NK-92 (cell line): ENCODE measurements around the gene TTC23.

Source experiments
- DNase-seq: peaks from one replicate; lab custom pipeline; 2025; ENCODE audit not compliant: unreplicated experiment; lab: John Stamatoyannopoulos, UW

TTC23 gene, protein sequence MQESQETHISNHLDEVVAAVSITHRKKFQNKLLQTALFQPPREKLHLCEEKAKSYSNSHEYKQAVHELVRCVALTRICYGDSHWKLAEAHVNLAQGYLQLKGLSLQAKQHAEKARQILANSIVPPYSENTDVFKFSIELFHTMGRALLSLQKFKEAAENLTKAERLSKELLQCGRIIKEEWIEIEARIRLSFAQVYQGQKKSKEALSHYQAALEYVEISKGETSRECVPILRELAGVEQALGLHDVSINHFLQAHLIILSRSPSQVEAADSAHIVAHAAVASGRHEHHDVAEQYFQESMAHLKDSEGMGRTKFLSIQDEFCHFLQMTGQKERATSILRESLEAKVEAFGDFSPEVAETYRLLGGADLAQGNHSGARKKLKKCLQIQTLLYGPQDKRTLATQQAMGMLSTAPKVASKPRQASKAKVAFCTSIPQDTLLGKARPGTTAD

DNA sequence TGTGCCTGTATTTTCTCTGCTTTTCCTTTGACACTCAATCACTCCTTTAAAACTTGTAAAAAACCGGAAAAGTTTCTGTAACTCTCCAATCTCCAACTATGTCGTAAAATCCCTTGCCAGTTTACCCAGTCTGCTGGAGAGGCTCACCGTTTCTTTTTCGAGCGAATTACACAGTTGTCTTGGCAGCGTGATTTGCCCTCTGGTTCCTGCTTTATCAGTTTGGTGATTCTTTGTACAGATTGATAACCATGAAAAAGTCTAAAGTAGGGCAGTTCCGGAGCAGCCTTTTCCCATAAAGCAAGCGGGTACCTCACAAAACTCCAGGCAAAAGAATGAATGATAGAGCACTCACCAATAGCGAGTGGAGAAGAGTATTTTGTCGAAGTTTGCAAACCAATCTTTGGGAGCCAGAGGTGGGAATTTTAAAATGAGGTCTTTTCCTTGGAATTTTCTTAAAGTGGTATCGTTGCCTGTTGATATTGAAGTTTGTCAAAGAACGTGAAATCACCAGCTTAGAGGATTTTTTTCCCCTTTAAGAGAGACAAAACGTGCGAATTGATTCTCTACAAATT is at the start of gene TTC23:
TTC23 (minus strand) TSS at position 312 of the 572 bp plus-strand sequence. CDS start 20,869 bp downstream, outside the sequence.
- DNase-seq: no peak

DNA sequence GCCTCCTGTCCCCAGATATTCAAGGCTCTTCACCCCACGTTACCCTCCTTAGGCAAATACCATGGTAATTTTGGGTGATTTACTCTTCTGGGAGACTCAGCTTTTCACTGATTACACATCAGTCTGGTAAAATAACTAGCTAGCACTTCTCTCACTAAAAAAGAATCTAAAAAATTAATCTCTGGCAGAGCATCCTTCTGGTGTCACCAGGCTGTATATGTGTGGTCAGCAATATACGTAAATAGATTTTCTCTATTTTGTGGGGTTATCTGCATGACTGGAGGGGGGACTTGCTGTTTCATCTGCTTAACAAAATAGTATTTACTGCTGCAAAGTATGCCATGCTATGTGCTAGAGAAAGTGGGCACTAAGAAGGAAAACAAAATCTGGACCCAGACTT is 47.0 kb upstream of the TTC23 start:
- no peak for DNase-seq

DNA sequence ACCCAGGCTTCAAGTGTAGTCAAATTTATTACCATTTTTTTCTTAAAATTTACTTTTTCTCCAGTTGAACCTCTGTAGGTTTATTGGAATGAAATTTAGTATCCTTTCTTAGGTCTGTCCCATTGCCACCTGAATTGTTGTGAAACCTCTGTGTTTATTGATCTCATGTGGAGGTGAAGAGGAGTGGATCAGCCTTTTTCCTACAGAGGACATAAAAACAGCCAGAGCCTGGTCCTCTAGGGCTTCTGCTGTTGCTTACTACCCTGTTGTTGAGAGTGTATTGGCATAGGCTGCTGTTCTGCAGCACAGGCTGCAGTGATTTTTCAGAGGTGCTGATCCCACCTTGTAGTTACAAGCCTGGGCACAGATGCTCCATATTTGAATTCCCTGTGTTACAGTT is 46.5 kb upstream of the TTC23 start:
- DNase-seq: no peak

DNA sequence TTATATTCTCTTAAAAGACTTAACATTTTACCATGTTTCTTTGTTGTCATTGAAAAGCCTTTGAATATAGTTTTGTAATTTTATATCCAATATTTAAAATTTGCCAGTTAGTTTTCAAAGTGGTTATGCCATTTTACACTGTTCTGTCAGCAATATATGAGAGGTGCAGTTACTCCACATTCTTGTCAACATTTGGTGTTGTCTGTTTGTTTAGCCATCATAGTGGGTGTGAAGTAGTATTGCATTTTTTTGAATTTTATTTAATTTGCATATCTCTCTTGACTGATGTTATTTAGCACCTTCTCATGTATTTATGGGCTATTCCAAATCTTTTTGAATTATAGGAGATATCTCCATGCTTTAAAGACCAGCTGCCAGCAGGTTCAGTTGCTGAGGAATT is 42.3 kb upstream of the TTC23 start:
- no peak for DNase-seq

DNA sequence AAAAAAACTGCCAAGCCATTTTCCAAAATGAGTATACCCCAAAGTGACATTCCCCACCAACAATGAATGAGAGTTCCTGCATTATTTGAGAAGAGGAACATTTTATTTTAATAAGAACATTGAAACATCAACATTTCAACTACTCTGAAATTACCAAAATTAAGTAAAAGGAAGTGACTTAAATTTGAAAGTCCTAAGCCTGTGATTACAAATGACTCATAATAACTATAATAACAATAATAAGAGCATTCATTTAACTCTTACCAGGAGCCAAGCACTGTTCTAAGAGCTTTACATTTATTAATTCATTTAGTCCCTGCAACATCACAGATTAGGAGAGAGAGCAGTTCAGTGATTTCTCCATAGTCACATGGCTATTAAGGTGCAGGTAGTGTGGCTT is 34.3 kb upstream of the TTC23 start:
- no peak for DNase-seq

DNA sequence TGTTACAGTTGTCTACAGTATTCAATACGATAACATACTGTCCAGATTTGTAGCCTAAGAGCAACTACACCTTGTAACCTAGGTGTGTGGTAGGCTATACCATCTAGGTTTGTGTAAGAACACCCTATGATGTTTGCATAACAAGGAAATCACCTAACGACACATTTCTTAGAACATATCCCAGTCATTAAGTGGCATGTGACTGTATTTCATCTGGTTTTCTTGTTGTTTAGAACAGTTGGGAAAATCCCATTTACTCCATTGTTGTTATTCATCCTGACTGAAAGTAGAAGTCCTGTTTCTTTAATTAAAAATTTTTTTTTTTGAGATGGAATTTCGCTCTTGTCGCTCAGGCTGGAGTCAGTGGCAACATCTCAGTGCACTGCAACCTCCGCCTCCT is 33.2 kb upstream of the TTC23 start:
- no peak for DNase-seq

DNA sequence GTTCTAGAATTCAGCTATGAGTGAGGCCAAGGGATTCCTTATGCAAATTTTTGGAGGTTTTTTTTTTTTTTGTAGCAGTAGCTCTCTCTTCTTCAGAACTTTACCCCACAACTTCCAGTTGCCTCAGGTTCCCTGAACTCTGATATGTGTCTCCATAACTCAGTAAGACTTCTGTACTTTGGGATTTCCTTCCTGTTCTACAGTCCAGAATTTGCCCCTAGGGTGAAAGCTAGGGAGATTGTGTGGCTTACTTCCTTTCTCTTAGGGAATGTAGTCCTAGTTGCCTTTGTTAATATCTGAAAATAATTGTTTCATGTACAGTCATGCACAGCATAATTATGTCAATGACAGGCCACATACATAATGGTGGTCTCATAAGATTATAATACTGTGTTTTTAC is 32.7 kb upstream of the TTC23 start:
- no peak for DNase-seq

DNA sequence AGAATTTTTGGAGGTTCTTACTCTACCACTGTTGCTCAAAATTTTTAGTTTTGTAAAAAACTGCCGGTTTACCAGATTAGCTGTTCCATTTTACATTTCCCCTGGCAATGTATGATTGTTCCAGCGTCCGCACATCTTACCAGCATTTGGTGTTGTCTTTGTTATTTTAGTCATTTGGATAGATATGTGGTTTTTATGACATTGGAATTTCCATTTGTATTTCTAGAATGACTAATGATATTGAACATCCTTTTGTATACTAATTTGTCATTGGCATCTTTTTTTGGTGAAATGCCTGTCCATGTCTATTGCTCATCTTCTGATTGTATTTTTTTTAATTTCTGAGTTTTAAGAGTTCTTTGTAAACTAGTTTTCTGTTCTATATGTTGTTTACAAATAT is 30.4 kb upstream of the TTC23 start:
- DNase-seq: no peak

DNA sequence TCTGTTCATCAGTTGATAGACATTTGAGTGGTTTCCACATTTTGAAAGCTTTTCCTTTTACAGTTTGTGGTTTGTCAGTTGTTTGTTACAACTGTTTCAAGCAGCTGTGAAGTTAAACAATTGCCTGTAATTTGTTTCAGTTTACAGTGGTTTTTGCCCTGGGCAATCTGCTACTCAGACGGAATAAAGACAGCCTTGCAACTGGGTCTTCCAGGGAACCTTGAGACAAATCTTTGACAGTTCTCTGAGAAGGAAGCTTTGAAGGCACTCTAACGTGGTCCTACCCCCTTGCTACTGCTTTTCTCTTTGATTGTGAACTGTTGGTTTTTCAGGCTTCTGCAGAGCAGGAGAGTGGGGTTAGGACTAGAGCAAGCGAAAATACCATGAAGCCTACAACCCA is 29.9 kb upstream of the TTC23 start:
- DNase-seq: no peak

DNA sequence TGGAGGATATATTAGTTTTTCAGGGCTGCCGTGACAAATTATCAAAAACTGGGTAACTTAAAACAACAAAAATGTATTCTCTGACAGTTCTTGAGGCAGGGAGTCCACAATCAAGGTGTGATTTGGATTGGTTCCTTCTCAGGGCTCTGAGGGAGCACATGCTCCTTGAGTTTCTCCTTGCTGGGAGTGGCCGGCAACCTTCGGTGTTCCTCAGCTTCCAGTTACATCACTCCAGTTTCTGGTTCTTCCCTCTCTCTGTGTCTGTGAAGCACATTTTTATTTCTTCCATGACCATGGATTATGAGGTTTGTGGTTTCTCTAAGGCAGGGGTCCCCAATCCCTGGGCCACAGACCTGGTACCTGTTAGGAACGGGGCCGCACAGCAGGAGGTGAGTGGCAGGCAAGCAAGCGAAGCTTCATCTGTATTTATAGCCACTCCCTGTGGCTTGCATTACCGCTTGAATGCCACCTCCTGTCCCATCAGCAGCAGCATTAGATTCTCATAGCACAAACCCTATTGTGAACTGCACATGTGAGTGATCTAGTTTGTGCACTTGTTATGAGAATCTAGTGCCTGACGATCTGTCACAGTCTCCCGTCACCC is 26.2 kb upstream of the TTC23 start:
- no peak for DNase-seq

DNA sequence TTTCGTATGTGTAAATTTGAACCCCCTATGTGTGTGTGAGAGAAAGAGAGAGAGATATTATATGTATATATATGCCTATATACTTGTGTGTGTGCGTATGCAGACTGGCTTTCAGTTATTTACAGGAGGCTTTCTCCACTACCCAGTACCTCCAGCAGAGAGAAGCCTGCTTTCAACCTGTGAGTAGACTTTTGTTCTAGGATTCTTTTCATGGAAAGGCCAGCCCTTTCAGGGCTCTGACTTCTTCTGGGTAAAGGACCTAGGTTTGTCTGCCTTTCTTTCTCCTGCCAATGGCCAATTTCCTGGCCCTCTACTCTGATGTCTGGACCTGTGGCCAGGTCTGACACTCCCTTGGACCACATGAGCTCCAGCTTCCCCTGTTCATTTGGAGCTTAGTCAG is 25.7 kb upstream of the TTC23 start:
- no peak for DNase-seq

DNA sequence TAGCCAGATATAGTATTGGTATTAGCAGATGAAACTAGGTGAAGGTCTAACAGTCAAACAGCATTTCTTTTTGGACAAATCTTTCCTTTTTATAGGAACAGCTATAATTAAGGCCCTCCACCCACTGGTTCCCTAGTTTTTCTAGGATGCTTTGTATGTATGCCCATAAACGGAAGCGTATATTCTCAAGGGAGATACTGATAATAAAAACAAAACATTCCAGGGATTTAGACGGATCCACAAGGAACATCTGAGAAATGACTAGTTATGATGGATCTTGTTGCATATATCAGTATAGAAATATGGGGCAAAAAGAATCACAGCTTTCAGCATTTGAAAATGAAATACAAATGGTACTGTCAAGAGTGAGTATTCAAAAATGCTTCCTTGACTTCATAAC is 24.4 kb upstream of the TTC23 start:
- DNase-seq: no peak

DNA sequence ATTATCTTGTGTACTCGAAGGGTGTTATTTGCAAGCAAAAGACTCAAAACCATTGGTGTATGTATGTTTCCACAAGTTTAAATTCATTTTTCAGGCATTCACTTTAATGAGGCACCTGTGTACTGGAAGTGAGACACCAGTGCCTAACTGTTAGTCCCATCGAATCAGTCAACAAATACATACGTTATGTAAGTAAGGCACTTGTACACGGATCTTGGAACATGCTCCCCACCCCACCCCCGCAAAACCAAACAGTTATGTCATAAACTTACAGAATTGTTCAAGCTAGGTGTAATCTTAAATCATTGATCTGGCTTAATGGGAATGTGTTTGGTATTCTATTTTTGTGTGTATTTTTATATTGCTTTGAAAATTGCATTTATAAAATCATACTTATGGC is 19.1 kb upstream of the TTC23 start:
- no peak for DNase-seq

DNA sequence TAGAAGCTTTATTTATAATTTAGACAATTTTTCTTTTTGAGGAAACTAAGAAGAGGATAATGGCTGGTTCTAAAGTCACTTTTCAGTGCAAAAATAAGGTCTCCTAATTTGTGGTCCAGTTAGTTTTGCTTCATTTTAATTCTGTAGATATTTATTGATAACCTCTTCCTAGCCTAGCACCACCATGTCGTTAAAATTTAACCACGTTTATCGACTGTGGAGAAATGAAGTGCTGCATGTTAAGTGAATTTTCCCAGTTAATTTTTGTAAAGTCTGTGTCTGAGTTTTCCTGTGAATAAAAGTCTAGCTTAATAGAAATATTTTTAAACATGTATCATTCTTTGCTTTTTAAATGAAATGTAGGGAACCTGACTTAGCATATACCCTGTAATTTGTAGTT is 18.6 kb upstream of the TTC23 start:
- no peak for DNase-seq

DNA sequence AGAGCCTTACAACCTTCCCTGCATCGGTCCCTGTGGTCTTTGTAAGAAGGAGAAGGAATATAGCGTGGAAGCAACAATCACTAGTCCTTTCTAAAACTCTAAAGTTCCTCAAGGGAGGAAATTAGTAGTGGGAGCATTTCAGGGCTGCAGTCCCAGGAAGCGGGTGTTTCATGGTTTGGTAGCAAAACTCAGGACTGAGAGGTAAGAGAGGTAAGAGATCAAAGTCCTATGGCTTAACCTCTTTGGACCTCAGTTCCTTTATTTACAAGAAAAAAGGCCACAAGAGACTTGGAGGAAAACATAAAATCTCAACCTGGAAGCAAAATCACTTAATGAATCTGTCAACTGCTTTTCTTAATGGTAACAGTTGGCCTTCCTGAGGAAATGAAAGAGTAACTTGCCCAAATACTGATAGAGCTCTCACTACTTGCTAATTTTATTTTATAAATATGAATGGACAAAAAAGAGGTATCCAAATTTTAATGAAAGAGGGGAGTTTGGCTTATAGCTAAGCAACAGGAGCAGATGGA is 16.2 kb upstream of the TTC23 start:
- DNase-seq: no peak

DNA sequence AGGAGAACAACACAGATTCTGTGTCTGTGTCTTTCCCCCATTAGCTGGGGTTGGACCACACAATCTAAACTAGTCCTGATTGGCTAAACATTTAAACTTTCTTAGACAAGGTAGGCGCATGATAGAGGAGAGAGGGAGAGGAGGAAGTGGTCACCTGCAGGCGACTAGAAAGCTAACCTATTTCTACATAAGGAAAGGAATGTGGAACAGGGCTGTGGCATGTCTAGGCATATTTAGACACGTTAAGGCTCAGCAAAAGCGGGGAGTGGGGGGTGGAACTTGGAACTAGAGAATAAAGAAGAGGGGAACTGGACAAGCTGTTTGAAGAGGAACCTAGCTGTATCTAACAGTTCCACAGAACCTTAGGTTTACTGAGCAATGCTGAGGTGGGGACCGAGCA is 14.7 kb upstream of the TTC23 start:
- DNase-seq: no peak

DNA sequence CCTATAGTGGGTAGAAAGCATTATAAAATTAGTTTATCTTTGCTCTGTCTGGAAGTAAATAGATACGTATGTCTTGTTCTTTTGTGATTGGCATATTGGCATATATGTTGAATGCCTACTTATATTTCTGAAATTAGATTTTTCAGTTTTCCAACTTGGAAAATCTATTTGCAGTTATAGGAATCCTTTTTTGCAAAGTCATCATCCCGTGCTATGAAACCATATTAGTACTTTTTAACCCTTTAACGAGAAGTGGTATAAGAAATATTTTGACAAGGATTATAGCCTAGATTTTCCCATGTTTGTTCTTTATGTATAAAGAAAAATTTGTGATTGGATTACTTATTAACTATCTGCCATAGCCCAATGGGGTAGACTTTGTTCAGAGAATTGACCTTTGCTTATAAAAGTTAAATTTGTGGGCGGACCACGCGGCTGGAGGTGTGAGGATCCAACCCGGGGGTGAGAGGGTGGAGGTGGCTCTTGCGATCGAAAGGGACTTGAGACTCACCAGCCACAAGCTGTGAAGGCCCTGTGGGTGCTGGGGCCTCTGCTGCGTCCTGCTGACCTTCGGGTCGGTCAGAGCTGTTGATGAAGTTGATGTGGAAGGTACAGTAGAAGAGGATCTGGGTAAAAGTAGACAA is 7.8 kb upstream of the TTC23 start:
- no peak for DNase-seq

DNA sequence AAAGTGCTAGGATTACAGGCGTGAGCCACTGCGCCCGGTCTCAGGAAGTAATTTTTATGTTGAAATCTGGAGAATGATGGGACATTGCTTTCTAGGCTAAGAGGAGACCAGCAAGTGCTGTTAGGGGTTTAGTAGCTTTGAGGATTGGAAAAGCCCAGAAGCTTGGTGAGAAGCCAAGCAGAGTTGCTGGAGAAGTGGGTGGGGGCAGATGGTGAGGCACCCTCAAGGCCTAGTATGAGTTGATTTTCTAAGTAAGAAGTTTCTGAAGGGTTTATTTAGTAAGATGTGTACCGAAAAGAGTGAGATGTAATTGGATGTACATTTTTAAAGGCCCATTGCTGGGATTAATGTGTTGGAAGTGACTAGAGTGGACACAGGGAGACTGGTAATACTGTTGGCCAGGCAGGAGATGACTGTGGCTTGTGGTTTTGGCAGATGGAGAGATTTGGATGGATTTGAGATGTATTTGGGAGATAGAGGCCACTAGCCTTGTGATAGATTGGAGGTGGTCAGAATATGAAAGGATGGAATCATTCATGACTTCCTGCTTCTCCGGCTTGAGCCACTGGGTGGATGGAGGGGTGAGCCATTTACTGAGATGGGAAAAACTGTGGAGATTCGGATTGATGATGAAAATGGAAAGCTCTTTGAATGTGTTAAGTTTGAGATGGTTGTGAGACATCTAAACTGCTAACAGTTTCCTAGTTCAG is 4.2 kb upstream of the TTC23 start:
- no peak for DNase-seq

DNA sequence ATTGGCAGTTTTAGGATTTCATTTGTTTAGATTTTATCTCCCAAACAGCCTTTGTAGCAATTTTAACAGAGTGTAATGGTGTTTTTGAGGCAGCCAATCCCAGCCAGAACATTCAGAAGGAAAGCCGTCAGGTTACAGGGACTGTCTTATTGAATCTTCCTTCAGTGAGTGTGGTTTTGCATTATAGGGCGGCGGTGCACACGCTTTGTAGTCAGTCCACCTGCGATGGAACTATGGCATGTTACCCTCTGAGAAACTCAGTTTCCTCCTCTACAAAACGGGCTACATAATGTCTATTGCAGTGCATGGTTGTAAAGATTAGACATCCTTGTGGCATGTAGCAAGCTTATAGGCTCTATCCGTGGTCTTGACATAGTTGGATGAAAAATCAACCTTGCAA is 2.9 kb upstream of the TTC23 start:
- DNase-seq: no peak

DNA sequence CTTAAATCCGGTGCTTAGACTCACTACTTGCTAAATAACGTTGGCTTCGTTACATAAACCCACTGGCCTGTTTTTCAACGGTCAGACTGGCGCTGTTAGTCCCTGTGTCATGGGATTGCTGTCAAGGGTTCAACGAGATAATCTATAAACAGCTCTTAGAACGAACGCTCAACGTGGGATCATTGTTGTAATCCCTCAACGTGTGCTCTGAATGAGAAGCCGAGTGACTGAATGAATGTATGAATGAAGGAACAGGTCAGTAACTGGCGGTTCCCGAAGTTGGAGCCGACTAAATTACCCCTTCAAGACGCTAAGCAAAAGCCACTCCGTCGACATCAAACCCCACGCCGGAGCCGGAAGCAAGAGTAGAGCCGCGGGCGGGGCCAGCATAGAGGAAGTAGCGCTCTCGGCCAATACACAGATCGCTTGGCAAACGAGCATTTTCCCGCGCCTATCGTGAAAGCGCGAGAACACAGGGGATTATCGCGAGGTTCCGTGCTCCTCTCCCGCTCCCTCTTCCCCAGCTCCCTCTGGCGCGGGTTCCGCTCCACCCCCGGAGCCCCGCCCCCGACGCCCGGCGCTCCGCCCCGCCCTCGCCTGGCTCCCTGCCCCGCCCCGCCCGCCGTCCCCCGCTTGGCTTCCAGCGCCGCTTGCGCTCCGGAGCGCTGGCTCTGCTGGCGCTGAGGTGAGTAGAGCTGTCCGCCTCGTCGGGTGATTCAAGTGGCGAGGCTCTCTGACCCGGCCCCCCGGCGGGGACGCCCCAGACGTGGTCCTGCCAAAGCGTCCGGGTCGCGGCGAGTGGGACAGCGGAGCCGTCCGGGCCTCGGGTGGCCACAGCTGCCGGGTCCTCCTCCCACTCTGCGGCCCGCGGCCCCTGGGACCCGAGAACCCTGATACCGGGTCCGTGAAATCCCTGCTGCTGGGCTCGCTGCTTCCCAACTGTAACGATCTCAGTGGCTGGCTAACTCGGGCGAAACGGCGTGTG is 1.8 kb upstream of the TTC23 start, which contains the start of gene LRRC28:
LRRC28 (plus strand) TSS at position 625 of the 985 bp plus-strand sequence. CDS start 4,477 bp downstream, outside the sequence.
- DNase-seq: peak; percentile 73
